MM.1S (cell line): ENCODE results near the gene LRFN2.

Experiments used
- DNase-seq: peaks from one replicate; pipeline ENCODE4 v3.0.0-alpha.2; 2015
- H2AFZ ChIP-seq: fragments of 300-600 bp; sonication (generic); 2 replicates; pipeline ENCODE4 v1.6.0; 2016; ENCODE audit warnings: antibody characterized with exemption, low read length
- H3F3A ChIP-seq: fragments of 300-600 bp; sonication (generic); 2 replicates; pipeline ENCODE4 v1.6.1; 2016; ENCODE audit warnings: mild to moderate bottlenecking, antibody characterized with exemption, low read length, moderate library complexity, mixed read lengths; ENCODE audit not compliant: insufficient read depth
- H3K27ac ChIP-seq: fragments of 300-600 bp; sonication (generic); 2 replicates; pipeline ENCODE4 v1.5.1; 2016; ENCODE audit warnings: mild to moderate bottlenecking, low read length
- H3K27me3 ChIP-seq: fragments of 300-600 bp; sonication (generic); replicated peaks from 2 replicates; pipeline ENCODE4 v1.6.0; 2016; ENCODE audit warnings: low read length; ENCODE audit not compliant: insufficient read depth
- H3K36me3 ChIP-seq: fragments of 300-600 bp; sonication (generic); replicated peaks from 2 replicates; pipeline ENCODE4 v1.6.1; 2016; ENCODE audit warnings: mild to moderate bottlenecking, low read length, mixed read lengths; ENCODE audit not compliant: insufficient read depth
- H3K4me1 ChIP-seq: fragments of 300-600 bp; sonication (generic); 2 replicates; pipeline ENCODE4 v1.6.1; 2016; ENCODE audit warnings: low read length, mixed read lengths
- H3K4me2 ChIP-seq: fragments of 300-600 bp; sonication (generic); 2 replicates; pipeline ENCODE4 v1.6.0; 2016; ENCODE audit warnings: low read depth, low read length
- H3K4me3 ChIP-seq: fragments of 300-600 bp; sonication (generic); 2 replicates; pipeline ENCODE4 v1.5.1; 2016; ENCODE audit warnings: low read length, mixed read lengths
- H3K79me2 ChIP-seq: fragments of 300-600 bp; sonication (generic); 2 replicates; pipeline ENCODE4 v1.6.1; 2016; ENCODE audit warnings: mixed run types, low read length, mixed read lengths
- H3K9ac ChIP-seq: fragments of 300-600 bp; sonication (generic); 2 replicates; pipeline ENCODE4 v1.6.1; 2016; ENCODE audit warnings: low read length, mixed read lengths
- H3K9me2 ChIP-seq: fragments of 300-600 bp; sonication (generic); replicated peaks from 2 replicates; pipeline ENCODE4 v1.6.1; 2016; ENCODE audit warnings: mild to moderate bottlenecking, low read length, mixed read lengths; ENCODE audit not compliant: insufficient read depth
- H3K9me3 ChIP-seq: fragments of 300-600 bp; sonication (generic); replicated peaks from 2 replicates; pipeline ENCODE4 v1.6.1; 2016; ENCODE audit warnings: mild to moderate bottlenecking, low read length, mixed read lengths; ENCODE audit not compliant: insufficient read depth
- H4K20me1 ChIP-seq: fragments of 300-600 bp; sonication (generic); 2 replicates; pipeline ENCODE4 v1.6.1; 2016; ENCODE audit warnings: mild to moderate bottlenecking, low read length, moderate library complexity, mixed read lengths; ENCODE audit not compliant: insufficient read depth
- EZH2 ChIP-seq: fragments of 300-600 bp; sonication (generic); optimal IDR thresholded peaks from 2 replicates; pipeline ENCODE3; 2017; ENCODE audit warnings: low read depth, mild to moderate bottlenecking, antibody characterized with exemption, low read length, mixed read lengths
- EZH2phosphoT487 ChIP-seq: fragments of 300-600 bp; sonication (generic); IDR thresholded peaks from 2 replicates; pipeline ENCODE4 v1.6.1; 2018; ENCODE audit warnings: antibody characterized with exemption, low read length
- TF ChIP-seq, protein P1 (sequence below): fragments of 300-600 bp; sonication (generic); IDR thresholded peaks from 2 replicates; pipeline ENCODE4 v1.5.1; 2016; ENCODE audit warnings: antibody characterized with exemption, low read length, mixed read lengths

LRFN2 gene

DNA sequence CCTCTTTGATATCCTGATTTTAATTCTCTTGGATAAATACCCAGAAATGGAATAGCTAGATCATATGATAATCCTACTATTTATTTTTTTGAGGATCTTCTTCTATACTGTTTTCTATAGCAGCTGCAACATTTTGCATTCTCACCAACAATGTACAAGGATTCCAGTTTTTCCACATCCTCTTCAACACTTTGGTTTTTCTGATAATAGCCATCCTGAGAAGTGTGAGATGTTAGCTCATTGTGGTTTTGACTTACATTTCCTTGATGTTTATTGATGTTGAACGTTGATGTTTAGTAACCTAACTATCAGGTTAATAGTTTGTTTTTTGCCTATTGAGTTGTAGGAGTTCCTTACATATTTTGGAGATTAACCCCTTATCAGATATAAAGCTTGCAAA lies 217.3 kb downstream of the LRFN2 start:
- Histone ChIP-seq H3K27me3 (no peaks in the 10 kb centered on the region), H3K9me2 (no peaks in the 10 kb centered on the region), H3K4me3 (no peak overlapping the region), H3F3A (no peaks in the 10 kb centered on the region), H3K27ac (no peak overlapping the region), H3K79me2 (no peaks in the 10 kb centered on the region), H3K4me1 (no peaks in the 10 kb centered on the region), H3K36me3 (no peaks in the 10 kb centered on the region), H4K20me1 (no peaks in the 10 kb centered on the region), H2AFZ (no peak overlapping the region), H3K9me3 (no peaks in the 10 kb centered on the region), H3K9ac (no peak overlapping the region), H3K4me2 (no peak overlapping the region)
- TF ChIP-seq EZH2phosphoT487: no peak
- TF ChIP-seq, protein P1, sequence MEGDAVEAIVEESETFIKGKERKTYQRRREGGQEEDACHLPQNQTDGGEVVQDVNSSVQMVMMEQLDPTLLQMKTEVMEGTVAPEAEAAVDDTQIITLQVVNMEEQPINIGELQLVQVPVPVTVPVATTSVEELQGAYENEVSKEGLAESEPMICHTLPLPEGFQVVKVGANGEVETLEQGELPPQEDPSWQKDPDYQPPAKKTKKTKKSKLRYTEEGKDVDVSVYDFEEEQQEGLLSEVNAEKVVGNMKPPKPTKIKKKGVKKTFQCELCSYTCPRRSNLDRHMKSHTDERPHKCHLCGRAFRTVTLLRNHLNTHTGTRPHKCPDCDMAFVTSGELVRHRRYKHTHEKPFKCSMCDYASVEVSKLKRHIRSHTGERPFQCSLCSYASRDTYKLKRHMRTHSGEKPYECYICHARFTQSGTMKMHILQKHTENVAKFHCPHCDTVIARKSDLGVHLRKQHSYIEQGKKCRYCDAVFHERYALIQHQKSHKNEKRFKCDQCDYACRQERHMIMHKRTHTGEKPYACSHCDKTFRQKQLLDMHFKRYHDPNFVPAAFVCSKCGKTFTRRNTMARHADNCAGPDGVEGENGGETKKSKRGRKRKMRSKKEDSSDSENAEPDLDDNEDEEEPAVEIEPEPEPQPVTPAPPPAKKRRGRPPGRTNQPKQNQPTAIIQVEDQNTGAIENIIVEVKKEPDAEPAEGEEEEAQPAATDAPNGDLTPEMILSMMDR: no peak
- no peak for TF ChIP-seq EZH2
- no peak for DNase-seq

- Histone ChIP-seq H2AFZ (no peak overlapping the region), H3K9me3 (no peaks in the 10 kb centered on the region), H3K9me2 (no peaks in the 10 kb centered on the region), H3K4me3 (no peak overlapping the region), H3K9ac (no peak overlapping the region), H3K27ac (no peak overlapping the region), H3K79me2 (no peaks in the 10 kb centered on the region), H3K36me3 (no peaks in the 10 kb centered on the region), H3K27me3 (no peaks in the 10 kb centered on the region), H3K4me1 (no peaks in the 10 kb centered on the region), H3F3A (no peaks in the 10 kb centered on the region), H4K20me1 (no peaks in the 10 kb centered on the region), H3K4me2 (no peak overlapping the region)
- TF ChIP-seq EZH2: no peak
- no peak for TF ChIP-seq EZH2phosphoT487
- TF ChIP-seq, protein P1: no peak
- DNase-seq: no peak
Observed at GRCh38 chr6:40369042-40369441, 218.1 kb downstream of the LRFN2 start.

GRCh38 chr6:40362859-40363258 lies 224.3 kb downstream of the LRFN2 start:
- Histone ChIP-seq H3F3A (no peaks in the 10 kb centered on the region), H3K9me3 (no peaks in the 10 kb centered on the region), H3K27ac (no peak overlapping the region), H4K20me1 (no peaks in the 10 kb centered on the region), H3K9me2 (no peaks in the 10 kb centered on the region), H3K4me3 (no peak overlapping the region), H3K4me2 (no peak overlapping the region), H3K36me3 (no peaks in the 10 kb centered on the region), H3K9ac (no peak overlapping the region), H3K4me1 (no peaks in the 10 kb centered on the region), H2AFZ (no peak overlapping the region), H3K79me2 (no peaks in the 10 kb centered on the region), H3K27me3 (no peaks in the 10 kb centered on the region)
- no peak for DNase-seq
- TF ChIP-seq EZH2phosphoT487 (no peak), EZH2 (no peak)
- TF ChIP-seq, protein P1: no peak

GRCh38 chr6:40359808-40360207 lies 227.4 kb downstream of the LRFN2 start:
- H3K9me2 ChIP-seq: no peaks in the 10 kb centered on the region
- H3K4me2 ChIP-seq: no peak overlapping the region
- no peak overlapping the region for H3K9ac ChIP-seq
- no peaks in the 10 kb centered on the region for H3K27me3 ChIP-seq
- no peaks in the 10 kb centered on the region for H3K36me3 ChIP-seq
- no peak overlapping the region for H3K27ac ChIP-seq
- H3F3A ChIP-seq: no peaks in the 10 kb centered on the region
- TF ChIP-seq EZH2: no peak
- TF ChIP-seq, protein P1: no peak
- no peak for TF ChIP-seq EZH2phosphoT487
- DNase-seq: no peak
- H3K9me3 ChIP-seq: no peaks in the 10 kb centered on the region
- no peaks in the 10 kb centered on the region for H4K20me1 ChIP-seq
- H3K79me2 ChIP-seq: no peaks in the 10 kb centered on the region
- H3K4me1 ChIP-seq: no peaks in the 10 kb centered on the region
- no peak overlapping the region for H2AFZ ChIP-seq
- no peak overlapping the region for H3K4me3 ChIP-seq
